ENCODE results near the gene DLEC1. TPM values are rescaled to one million over a fixed set of nuclear protein-coding genes. Genes with fewer than 3 reads are reported as not detected.
"Not testable (repeated sequence)": the region's sequence is repeated elsewhere in the genome, so short reads cannot be mapped to it uniquely, and the experiment has no call there.

DLEC1 gene
- total RNA-seq, 2 experiments from 2014 or later = 3.8 to 4.2 TPM

DNA sequence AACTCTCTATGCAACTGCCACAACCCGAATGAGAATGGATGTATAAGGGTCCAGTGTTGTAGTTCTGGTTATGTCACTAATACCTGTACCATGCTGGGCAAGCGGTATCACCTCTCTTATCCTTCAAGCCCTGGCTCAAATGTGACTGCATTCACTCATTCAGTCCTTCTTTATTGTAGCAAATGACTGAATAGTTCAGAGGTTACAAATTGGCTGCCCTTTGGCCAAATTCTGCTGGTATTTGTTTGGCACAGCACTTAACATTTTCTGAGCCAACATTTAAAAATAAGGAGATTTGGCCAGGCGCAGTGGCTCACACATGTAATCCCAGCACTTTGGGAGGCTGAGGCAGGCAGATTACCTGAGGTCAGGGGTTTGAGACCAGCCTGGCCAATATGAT lies 47.5 kb downstream of the DLEC1 start:
- no peak for DNase-seq
- Mint-ChIP-seq H3K4me3 (no peak overlapping the region), H3K27ac (no peak overlapping the region), H3K9me3 (peaks cover 9% of the 10 kb centered on the region), H3K27me3 (no peaks in the 10 kb centered on the region), H3K36me3 (ENCODE audit: low read depth) (peaks cover 5% of the 10 kb centered on the region), H3K4me1 (no peaks in the 10 kb centered on the region)
- POLR2A ChIA-PET = no interaction called here
- CTCF ChIA-PET = no interaction called here

DNA sequence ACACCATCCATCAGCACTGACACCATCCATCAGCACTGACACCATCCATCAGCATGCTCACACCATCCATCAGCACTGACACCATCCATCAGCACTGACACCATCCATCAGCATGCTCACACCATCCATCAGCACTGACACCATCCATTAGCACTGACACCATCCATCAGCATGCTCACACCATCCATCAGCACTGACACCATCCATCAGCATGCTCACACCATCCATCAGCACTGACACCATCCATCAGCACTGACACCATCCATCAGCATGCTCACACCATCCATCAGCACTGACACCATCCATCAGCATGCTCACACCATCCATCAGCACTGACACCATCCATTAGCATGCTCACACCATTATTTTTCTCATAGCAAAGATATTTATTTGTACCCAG lies 48.3 kb downstream of the DLEC1 start:
- H3K27me3 Mint-ChIP-seq; H3K4me3 Mint-ChIP-seq; H3K27ac Mint-ChIP-seq; DNase-seq; H3K4me1 Mint-ChIP-seq; H3K9me3 Mint-ChIP-seq; H3K36me3 Mint-ChIP-seq (ENCODE audit: low read depth); POLR2A ChIA-PET; CTCF ChIA-PET: not testable (repeated sequence)

DNA sequence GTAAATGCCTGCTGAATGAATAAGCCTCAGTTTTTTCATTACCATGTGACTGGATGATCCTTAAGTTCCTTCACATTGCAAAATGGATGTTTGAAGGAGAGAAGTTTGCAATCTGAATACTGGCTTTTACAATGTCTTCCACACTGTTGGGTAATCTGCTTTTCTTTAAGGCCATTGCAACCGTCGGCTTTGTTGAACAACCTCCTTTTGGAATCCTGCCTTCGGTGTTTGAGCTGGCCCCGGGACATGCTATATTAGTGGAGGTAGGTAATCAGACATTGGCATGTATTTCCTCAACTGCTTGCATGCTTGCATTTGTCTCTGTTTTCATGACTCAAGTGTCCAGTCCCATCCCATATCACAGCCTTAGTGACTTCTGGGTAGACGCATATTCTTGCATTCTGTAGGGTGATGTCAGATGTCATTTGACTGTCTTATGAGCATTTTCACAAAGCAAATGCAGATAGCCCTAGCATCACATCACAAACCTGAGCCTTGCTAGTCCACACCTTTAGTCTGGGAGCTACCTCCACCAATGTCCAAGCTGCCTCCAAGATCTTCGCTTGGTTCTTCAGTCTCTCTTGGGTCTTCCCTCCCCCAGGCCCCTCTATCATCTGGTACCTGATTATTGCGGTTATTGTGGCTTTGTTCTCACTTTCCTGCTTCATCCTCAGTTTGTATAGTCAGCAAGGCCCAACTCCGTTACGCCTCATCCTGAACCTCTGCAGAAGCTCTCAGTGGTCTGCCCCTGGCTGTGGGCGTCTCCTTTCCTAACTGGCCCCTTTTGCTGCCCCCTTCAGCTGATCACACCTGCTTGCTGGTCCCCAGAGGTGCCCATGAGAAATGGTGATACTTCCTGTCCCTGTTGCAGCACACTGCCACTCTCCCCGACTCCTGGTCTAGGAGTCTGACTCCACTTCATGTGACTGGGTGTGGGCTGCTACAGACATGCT lies 49.4 kb downstream of the DLEC1 start:
- Mint-ChIP-seq H3K36me3 (ENCODE audit: low read depth) (peaks cover 5% of the 10 kb centered on the region), H3K9me3 (peaks cover 7% of the 10 kb centered on the region), H3K4me1 (no peaks in the 10 kb centered on the region), H3K4me3 (no peak overlapping the region), H3K27ac (no peak overlapping the region), H3K27me3 (no peaks in the 10 kb centered on the region)
- no peak for DNase-seq
- CTCF ChIA-PET = no interaction called here
- POLR2A ChIA-PET = no interaction called here

- Mint-ChIP-seq H3K27me3 (no peaks in the 10 kb centered on the region), H3K9me3 (peaks cover 3% of the 10 kb centered on the region), H3K27ac (no peak overlapping the region), H3K4me1 (no peaks in the 10 kb centered on the region), H3K4me3 (no peak overlapping the region), H3K36me3 (ENCODE audit: low read depth) (peaks cover 2% of the 10 kb centered on the region)
- ChIA-PET POLR2A (no interaction called here), CTCF (no interaction called here)
- no peak for DNase-seq
Measured at GRCh38 chr3:38089163-38089562, 50.2 kb downstream of the DLEC1 start.

GRCh38 chr3:38090453-38090852 lies 51.4 kb downstream of the DLEC1 start:
- CTCF ChIA-PET = no interaction called here
- no peaks in the 10 kb centered on the region for H3K9me3 Mint-ChIP-seq
- H3K36me3 Mint-ChIP-seq (ENCODE audit: low read depth) = no peaks in the 10 kb centered on the region
- H3K4me1 Mint-ChIP-seq = no peaks in the 10 kb centered on the region
- POLR2A ChIA-PET = no interaction called here
- no peak overlapping the region for H3K4me3 Mint-ChIP-seq
- DNase-seq = no peak
- no peaks in the 10 kb centered on the region for H3K27me3 Mint-ChIP-seq
- no peak overlapping the region for H3K27ac Mint-ChIP-seq

DNA sequence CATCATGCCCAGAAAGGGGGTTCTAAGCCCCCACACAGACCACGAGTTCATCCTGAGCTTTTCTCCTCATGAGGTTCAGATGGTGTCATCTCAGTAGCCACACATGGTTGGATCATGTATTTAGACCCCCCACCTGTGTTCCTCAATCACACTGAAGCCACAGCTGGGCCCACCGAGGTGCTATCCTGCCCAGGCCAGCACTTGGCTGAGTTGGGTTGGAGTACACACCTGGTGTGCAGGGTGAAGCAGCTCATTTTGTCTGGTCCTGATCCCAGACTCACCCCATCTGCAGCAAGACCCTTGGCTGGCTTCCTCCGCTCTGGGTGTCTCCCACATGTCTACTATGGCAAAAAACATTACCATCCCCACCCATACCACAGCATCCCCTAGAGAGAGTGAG lies 56.0 kb downstream of the DLEC1 start:
- Mint-ChIP-seq H3K27me3 (no peaks in the 10 kb centered on the region), H3K4me1 (no peaks in the 10 kb centered on the region), H3K27ac (no peak overlapping the region), H3K36me3 (ENCODE audit: low read depth) (no peaks in the 10 kb centered on the region), H3K9me3 (no peaks in the 10 kb centered on the region), H3K4me3 (no peak overlapping the region)
- ChIA-PET POLR2A (no interaction called here), CTCF (interaction anchor here (0.8 kb wide), 1 partner anchor 250 kb away, joined by 3 read pairs; no protein-coding TSS in a partner anchor)
- DNase-seq = no peak

DNA sequence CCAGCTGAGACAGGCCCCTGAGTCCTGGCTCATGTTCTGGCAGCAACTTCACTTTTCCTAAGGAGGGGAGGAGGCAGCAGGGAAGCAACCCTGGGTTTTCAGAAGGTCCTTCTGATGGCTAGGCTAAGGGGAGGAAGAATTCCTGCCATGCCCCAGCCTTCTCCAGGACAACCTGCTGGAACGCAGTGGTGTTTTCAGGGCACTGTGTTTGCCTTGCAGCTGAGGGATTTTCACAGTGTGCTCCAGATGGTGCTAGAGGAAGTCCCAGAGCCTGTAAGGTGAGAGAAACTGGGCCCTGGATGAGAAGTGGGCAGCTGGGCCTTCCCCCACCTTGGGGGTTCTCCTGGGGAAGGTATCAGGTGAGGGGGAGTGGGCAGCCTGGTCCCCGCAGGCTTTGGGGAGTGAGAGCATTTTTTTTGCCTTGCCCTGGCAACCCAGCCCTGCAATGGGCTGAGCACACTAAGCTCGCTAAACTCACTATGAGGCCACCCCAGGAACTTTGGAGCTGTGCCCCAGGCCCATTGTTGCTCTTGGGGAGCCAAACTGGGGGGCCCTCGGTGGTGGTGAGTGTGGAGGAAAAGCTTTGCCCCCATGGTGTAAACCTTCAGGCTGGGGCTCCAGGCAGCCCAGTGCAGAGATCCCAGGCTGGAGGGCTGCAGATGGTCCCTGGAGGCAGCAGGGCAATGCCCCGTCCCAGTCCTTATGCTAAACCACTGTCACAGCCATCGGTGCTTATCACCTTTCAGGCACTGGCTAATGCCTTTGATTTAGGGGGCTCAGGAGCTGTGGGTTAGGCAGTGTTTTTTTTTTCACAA lies 56.9 kb downstream of the DLEC1 start:
- POLR2A ChIA-PET = no interaction called here
- Mint-ChIP-seq H3K4me1 (no peaks in the 10 kb centered on the region), H3K4me3 (no peak overlapping the region), H3K27me3 (no peaks in the 10 kb centered on the region), H3K27ac (no peak overlapping the region), H3K36me3 (ENCODE audit: low read depth) (no peaks in the 10 kb centered on the region), H3K9me3 (no peaks in the 10 kb centered on the region)
- DNase-seq = no peak
- CTCF ChIA-PET = no interaction called here

GRCh38 chr3:38097446-38098375 lies 58.7 kb downstream of the DLEC1 start:
- ChIA-PET POLR2A (no interaction called here), CTCF (interaction anchor here (1.3 kb wide), 1 partner anchor 21 kb away, joined by 3 read pairs; no protein-coding TSS in a partner anchor)
- Mint-ChIP-seq H3K27me3 (no peaks in the 10 kb centered on the region), H3K4me1 (no peaks in the 10 kb centered on the region), H3K27ac (no peak overlapping the region), H3K36me3 (ENCODE audit: low read depth) (no peaks in the 10 kb centered on the region), H3K4me3 (no peak overlapping the region), H3K9me3 (no peaks in the 10 kb centered on the region)
- DNase-seq = no peak

GRCh38 chr3:38098376-38098723 lies 59.3 kb downstream of the DLEC1 start:
- ChIA-PET POLR2A (no interaction called here), CTCF (interaction anchor here (1.3 kb wide), 1 partner anchor 21 kb away, joined by 3 read pairs; no protein-coding TSS in a partner anchor)
- Mint-ChIP-seq H3K36me3 (ENCODE audit: low read depth) (no peaks in the 10 kb centered on the region), H3K9me3 (no peaks in the 10 kb centered on the region), H3K4me1 (no peaks in the 10 kb centered on the region), H3K27me3 (no peaks in the 10 kb centered on the region), H3K4me3 (no peak overlapping the region), H3K27ac (no peak overlapping the region)
- no peak for DNase-seq

DNA sequence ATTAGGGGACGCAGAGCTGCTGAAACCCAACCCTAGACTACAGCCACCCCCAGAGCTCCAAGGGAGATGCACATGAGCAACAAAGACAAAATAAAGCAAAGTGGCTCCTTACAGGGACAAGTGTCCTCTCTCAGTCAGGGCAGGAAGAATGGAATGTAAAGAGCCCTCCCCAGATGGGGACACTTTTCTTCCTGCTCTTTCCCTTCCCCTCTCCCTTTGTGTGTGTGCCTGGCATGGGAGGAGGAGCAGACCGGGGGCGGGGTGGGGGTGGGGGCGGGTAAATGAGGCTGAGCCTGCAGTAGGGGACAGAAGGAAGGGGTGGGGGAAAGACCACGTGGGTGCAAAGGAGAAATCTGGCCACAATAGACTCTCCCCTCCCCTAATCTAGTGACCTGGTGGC lies 60.5 kb downstream of the DLEC1 start:
- H3K27ac Mint-ChIP-seq = no peak overlapping the region
- no peaks in the 10 kb centered on the region for H3K36me3 Mint-ChIP-seq (ENCODE audit: low read depth)
- H3K27me3 Mint-ChIP-seq = peaks cover 3% of the 10 kb centered on the region
- no peak for DNase-seq
- no peaks in the 10 kb centered on the region for H3K4me1 Mint-ChIP-seq
- ChIA-PET CTCF (no interaction called here), POLR2A (no interaction called here)
- H3K9me3 Mint-ChIP-seq = peaks cover 2% of the 10 kb centered on the region
- H3K4me3 Mint-ChIP-seq = no peak overlapping the region

- Mint-ChIP-seq H3K27ac (no peak overlapping the region), H3K4me1 (no peaks in the 10 kb centered on the region), H3K27me3 (peaks cover 4% of the 10 kb centered on the region), H3K4me3 (no peak overlapping the region), H3K36me3 (ENCODE audit: low read depth) (no peaks in the 10 kb centered on the region), H3K9me3 (peaks cover 5% of the 10 kb centered on the region)
- ChIA-PET POLR2A (no interaction called here), CTCF (no interaction called here)
- DNase-seq = no peak
Measured at GRCh38 chr3:38100498-38100897, 61.5 kb downstream of the DLEC1 start.

DNA sequence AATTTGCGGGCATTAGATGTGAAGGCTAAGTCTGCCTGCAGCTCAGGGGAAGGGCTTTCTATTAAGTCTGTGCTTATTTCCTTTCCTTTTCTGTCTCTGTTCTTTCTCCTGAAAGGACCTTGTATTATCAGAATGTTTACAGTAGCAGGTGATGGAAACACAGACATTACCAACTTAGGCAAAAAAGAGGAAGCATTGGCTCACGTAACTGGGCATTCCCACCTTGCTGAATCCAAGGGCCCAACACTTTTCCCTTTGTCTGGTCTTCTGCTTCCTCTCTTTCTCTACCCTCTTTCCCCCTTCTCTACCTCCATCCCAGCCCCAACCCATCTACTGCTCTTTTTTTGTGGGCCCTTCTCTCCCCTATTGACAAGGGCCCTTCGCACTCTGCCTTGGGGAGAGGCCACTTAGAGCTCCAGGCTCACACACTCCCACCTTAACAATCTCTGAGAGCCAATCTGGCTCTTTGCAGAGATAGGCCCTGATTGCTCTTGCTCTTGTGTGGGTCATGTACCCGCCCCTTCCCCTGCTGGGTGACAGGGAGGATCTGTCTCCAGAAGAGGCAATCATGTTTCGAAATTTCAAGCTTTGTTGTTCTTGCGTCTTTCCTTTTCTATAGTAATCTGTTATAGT lies 62.9 kb downstream of the DLEC1 start:
- no peak for DNase-seq
- Mint-ChIP-seq H3K9me3 (peaks cover 8% of the 10 kb centered on the region), H3K36me3 (ENCODE audit: low read depth) (no peaks in the 10 kb centered on the region), H3K4me3 (no peak overlapping the region), H3K4me1 (no peaks in the 10 kb centered on the region), H3K27ac (no peak overlapping the region), H3K27me3 (peaks cover 4% of the 10 kb centered on the region)
- ChIA-PET POLR2A (no interaction called here), CTCF (interaction anchor here (1.2 kb wide), 1 partner anchor 127 kb away, joined by 3 read pairs; no protein-coding TSS in a partner anchor)

Measured in activated CD4-positive, alpha-beta memory T cell treated with anti-CD3 and anti-CD28 coated beads, Interleukin-2, amount 10 ng/mL, durations not matched to agents 7 days and 5 days (primary cell).